SU-DHL-6 (cell line): ENCODE results near the gene MRPS24.

Source experiments
- H2AFZ ChIP-seq: fragments of 200-600 bp; sonication (generic); 2 replicates; pipeline ENCODE4 v1.6.1; 2014; ENCODE audit warnings: low read depth, mild to moderate bottlenecking, moderate library complexity, mixed read lengths, antibody characterized with exemption, low read length; ENCODE audit not compliant: severe bottlenecking
- H3F3A ChIP-seq: fragments of 200-600 bp; shearing (Covaris generic); 2 replicates; pipeline ENCODE4 v1.6.0; 2016; ENCODE audit warnings: antibody characterized with exemption, mild to moderate bottlenecking; ENCODE audit not compliant: insufficient read depth
- H3K27ac ChIP-seq: fragments of 200-600 bp; sonication (generic); 2 replicates; pipeline ENCODE4 v1.5.1; 2016; ENCODE audit warnings: low read depth, mild to moderate bottlenecking, low read length, moderate library complexity, mixed read lengths
- H3K27me3 ChIP-seq: fragments of 200-600 bp; sonication (generic), shearing (Covaris generic); 2 replicates; pipeline ENCODE4 v1.6.0; 2014; ENCODE audit warnings: mild to moderate bottlenecking, low read length
- H3K36me3 ChIP-seq: fragments of 200-600 bp; sonication (generic); 2 replicates; pipeline ENCODE4 v1.6.1; 2014; ENCODE audit warnings: mild to moderate bottlenecking, low read length, mixed read lengths
- H3K4me2 ChIP-seq: fragments of 300-600, 200-600 bp; shearing (Covaris generic), sonication (generic); 2 replicates; pipeline ENCODE4 v1.6.0; 2014; ENCODE audit warnings: low read length, low read depth, mild to moderate bottlenecking; ENCODE audit not compliant: poor library complexity, severe bottlenecking
- H3K4me3 ChIP-seq: fragments of 200-600 bp; sonication (generic); 2 replicates; pipeline ENCODE4 v1.5.1; 2014; ENCODE audit warnings: antibody characterized with exemption, low read length, mild to moderate bottlenecking, mixed read lengths; ENCODE audit not compliant: insufficient read depth, poor library complexity, severe bottlenecking
- H3K79me2 ChIP-seq: fragments of 200-600 bp; sonication (generic); 2 replicates; pipeline ENCODE4 v1.6.1; 2014; ENCODE audit warnings: mild to moderate bottlenecking, low read length, moderate library complexity; ENCODE audit not compliant: insufficient read depth
- H3K9ac ChIP-seq: fragments of 200-600 bp; sonication (generic); 2 replicates; pipeline ENCODE4 v1.7.0; 2014; ENCODE audit warnings: mild to moderate bottlenecking, low read length
- H3K9me2 ChIP-seq: fragments of 200-600 bp; sonication (generic); replicated peaks from 2 replicates; pipeline ENCODE4 v1.6.1; 2014; ENCODE audit warnings: low read length; ENCODE audit not compliant: insufficient read depth
- H3K9me3 ChIP-seq: fragments of 200-600 bp; sonication (generic); 2 replicates; pipeline ENCODE4 v1.6.1; 2014; ENCODE audit warnings: low read length, mixed read lengths; ENCODE audit not compliant: insufficient read depth
- H4K20me1 ChIP-seq: fragments of 200-600 bp; sonication (generic); 2 replicates; pipeline ENCODE4 v1.6.1; 2014; ENCODE audit warnings: low read depth, mild to moderate bottlenecking, antibody characterized with exemption, low read length, moderate library complexity, mixed read lengths
- CTCF ChIP-seq: fragments of 200-600 bp; sonication (generic); IDR thresholded peaks from one replicate; pipeline ENCODE4 v1.5.1; 2017; ENCODE audit warnings: antibody characterized with exemption, mild to moderate bottlenecking, low read length, moderate library complexity; ENCODE audit not compliant: insufficient read depth, poor library complexity, severe bottlenecking
- EZH2phosphoT487 ChIP-seq: fragments of 200-600 bp; sonication (generic), shearing (Covaris generic); conservative IDR thresholded peaks from 2 replicates; pipeline ENCODE4 v1.6.1; 2018; ENCODE audit warnings: mild to moderate bottlenecking, antibody characterized with exemption, low read length, moderate library complexity, mixed read lengths

The MRPS24 gene

GRCh38 chr7:43879477-43879876, 10.2 kb upstream of the MRPS24 start:
- Histone ChIP-seq H3K9ac (no peak overlapping the region), H3K27ac (no peak overlapping the region), H3F3A (no peaks in the 10 kb centered on the region), H3K9me2 (no peaks in the 10 kb centered on the region), H3K27me3 (no peaks in the 10 kb centered on the region), H3K4me2 (no peak overlapping the region), H3K4me3 (no peak overlapping the region), H2AFZ (no peak overlapping the region), H3K79me2 (no peaks in the 10 kb centered on the region), H3K36me3 (0 out of 2 replicates have a peak, but pooled peaks cover 3% of the 10 kb centered on the region), H3K9me3 (no peaks in the 10 kb centered on the region), H4K20me1 (no peaks in the 10 kb centered on the region)
- no peak for TF ChIP-seq EZH2phosphoT487
- no peak for TF ChIP-seq CTCF

- no peak for TF ChIP-seq EZH2phosphoT487
- TF ChIP-seq CTCF = no peak
- no peak overlapping the region for H3K4me2 ChIP-seq
- H3K9me2 ChIP-seq = no peaks in the 10 kb centered on the region
- no peaks in the 10 kb centered on the region for H3F3A ChIP-seq
- H2AFZ ChIP-seq = no peak overlapping the region
- H3K9ac ChIP-seq = no peak overlapping the region
- no peaks in the 10 kb centered on the region for H3K9me3 ChIP-seq
- no peaks in the 10 kb centered on the region for H4K20me1 ChIP-seq
- H3K4me3 ChIP-seq = no peak overlapping the region
- H3K27me3 ChIP-seq = no peaks in the 10 kb centered on the region
- 0 out of 2 replicates have a peak, but pooled peaks cover 3% of the 10 kb centered on the region for H3K36me3 ChIP-seq
- H3K27ac ChIP-seq = no peak overlapping the region
- no peaks in the 10 kb centered on the region for H3K79me2 ChIP-seq
Measured at GRCh38 chr7:43878867-43879266, 9.6 kb upstream of the MRPS24 start.

- Histone ChIP-seq H2AFZ (no peak overlapping the region), H3K9me2 (no peaks in the 10 kb centered on the region), H3K9ac (no peak overlapping the region), H3K9me3 (no peaks in the 10 kb centered on the region), H4K20me1 (no peaks in the 10 kb centered on the region), H3K79me2 (no peaks in the 10 kb centered on the region), H3K4me2 (no peak overlapping the region), H3K27ac (no peak overlapping the region), H3K4me3 (no peak overlapping the region), H3K27me3 (no peaks in the 10 kb centered on the region), H3F3A (no peaks in the 10 kb centered on the region), H3K36me3 (0 out of 2 replicates have a peak, but pooled peaks cover 3% of the 10 kb centered on the region)
- TF ChIP-seq EZH2phosphoT487 = no peak
- no peak for TF ChIP-seq CTCF
Measured at GRCh38 chr7:43877968-43878864, 8.9 kb upstream of the MRPS24 start.
